Measurements from ENCODE around the gene CELF4. TPM values are rescaled to one million over a fixed set of nuclear protein-coding genes. Genes with fewer than 3 reads are reported as not detected.

CELF4 gene
- total and polyA plus RNA-seq, 2 donors (not counting 1 experiment from before 2014, with no cell fraction given): 0.17 TPM; not detected in 1

DNA sequence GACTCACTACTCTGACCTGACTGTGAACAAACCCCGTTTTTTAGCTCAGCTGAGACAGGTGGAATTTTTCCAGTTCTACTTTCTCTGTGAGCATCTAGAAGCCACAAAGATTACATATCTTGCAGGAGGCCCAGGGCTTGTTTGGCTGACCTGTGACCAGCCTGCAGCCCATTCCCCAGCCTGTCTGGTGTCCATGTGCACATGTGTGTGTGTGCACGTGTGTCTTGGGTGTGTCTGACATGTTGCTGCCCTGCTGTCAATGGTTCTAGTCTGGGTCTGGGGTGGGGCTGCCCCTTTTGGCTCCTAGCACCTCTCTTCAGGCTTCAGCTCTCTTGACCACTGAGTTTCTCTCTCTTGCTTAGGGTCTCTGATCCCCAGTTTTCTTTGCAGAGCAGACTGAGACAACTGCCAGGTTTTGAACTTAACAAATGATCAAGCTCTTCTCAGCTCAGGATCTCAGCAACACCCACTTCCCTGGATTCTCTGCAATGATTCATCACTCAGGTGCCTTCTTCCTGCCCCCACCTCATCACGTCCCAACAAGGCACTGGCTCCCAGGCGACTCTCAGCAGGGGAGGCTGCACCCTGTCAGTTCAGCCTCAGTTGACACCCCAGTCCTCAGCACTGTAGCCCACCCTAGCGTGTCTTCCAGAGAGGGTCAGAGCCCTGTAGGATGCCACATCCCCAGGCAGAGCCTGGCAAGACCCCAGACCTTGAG, 130.3 kb downstream of the CELF4 start:
- no peak for DNase-seq (ENCODE audit: low read depth in 2 of 2)
- Histone ChIP-seq H3K27me3 (ENCODE audit: control insufficient read depth, insufficient read depth, low read length) (no peaks in the 10 kb centered on the region), H3K9ac (ENCODE audit: insufficient read depth, low read length) (no peak overlapping the region)

DNA sequence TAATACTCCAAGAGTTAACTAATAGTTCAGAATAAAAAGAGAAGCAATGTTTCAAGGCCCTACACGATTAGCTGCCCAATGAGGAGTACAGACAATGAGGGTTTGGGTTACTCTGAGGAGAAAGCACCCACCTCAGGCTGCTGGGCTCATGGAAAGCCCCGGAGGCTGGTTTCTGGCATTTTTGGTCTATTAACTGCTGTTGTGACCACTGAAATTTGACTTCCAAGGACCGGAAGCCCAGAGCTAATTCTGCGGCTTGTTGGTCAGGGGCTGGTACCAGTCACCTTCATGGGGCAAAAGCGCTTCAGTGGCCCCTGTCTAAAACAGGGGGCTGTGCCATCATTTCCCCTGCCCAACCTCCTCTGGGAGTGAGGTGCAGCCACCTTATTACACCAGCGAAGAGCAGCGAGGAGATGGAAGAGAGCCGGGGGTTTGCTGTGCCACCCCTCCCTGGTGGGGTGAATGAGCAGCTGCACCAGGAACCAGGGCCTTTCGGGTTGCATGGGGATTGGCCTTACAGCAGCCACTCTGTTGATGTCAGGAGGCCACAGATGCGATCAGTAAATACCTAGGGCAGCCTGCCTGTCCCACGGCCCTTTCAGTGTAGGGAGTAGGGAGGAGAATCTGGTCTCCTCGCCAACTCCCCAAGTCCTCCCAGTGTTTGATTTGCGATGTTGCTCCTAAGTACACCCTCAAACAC, 131.3 kb downstream of the CELF4 start:
- H3K4me3 ChIP-seq (replicated peaks in 1 of 4; ENCODE audit: control extremely low read depth in 1 of 4, insufficient read depth in 1 of 4, low read depth in 3 of 4, low read length in 4 of 4): no peak overlapping the region
- no peak overlapping the region for H3K9ac ChIP-seq (ENCODE audit: insufficient read depth, low read length)
- no peaks in the 10 kb centered on the region for H3K79me2 ChIP-seq (ENCODE audit: control insufficient read depth, insufficient read depth, low read length)
- no peak overlapping the region for H2AFZ ChIP-seq (ENCODE audit: low read length)
- no peak overlapping the region for H3K4me2 ChIP-seq (ENCODE audit: extremely low read depth, insufficient read depth, low read length)
- DNase-seq (ENCODE audit: low read depth in 2 of 2): no peak
- no peaks in the 10 kb centered on the region for H4K20me1 ChIP-seq (ENCODE audit: control insufficient read depth, extremely low read depth, insufficient read depth, low read length)
- H3K4me1 ChIP-seq (ENCODE audit: control insufficient read depth, extremely low read depth, insufficient read depth, low read length): no peaks in the 10 kb centered on the region
- TF ChIP-seq, protein P1, sequence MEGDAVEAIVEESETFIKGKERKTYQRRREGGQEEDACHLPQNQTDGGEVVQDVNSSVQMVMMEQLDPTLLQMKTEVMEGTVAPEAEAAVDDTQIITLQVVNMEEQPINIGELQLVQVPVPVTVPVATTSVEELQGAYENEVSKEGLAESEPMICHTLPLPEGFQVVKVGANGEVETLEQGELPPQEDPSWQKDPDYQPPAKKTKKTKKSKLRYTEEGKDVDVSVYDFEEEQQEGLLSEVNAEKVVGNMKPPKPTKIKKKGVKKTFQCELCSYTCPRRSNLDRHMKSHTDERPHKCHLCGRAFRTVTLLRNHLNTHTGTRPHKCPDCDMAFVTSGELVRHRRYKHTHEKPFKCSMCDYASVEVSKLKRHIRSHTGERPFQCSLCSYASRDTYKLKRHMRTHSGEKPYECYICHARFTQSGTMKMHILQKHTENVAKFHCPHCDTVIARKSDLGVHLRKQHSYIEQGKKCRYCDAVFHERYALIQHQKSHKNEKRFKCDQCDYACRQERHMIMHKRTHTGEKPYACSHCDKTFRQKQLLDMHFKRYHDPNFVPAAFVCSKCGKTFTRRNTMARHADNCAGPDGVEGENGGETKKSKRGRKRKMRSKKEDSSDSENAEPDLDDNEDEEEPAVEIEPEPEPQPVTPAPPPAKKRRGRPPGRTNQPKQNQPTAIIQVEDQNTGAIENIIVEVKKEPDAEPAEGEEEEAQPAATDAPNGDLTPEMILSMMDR (conservative IDR thresholded peaks at IDR 0.05 in 1 of 2, IDR thresholded peaks at IDR 0.05 in 1 of 2; ENCODE audit: low read depth in 1 of 2, low read length in 2 of 2): no peak
- no peak for TF ChIP-seq EZH2 (IDR thresholded peaks at IDR 0.05; ENCODE audit: low read length, missing control alignments)
- no peak overlapping the region for H3K27ac ChIP-seq (ENCODE audit: insufficient read depth, low read length)
- H3K36me3 ChIP-seq (ENCODE audit: control insufficient read depth, insufficient read depth, low read length): no peaks in the 10 kb centered on the region
- no peaks in the 10 kb centered on the region for H3K27me3 ChIP-seq (ENCODE audit: control insufficient read depth, insufficient read depth, low read length)
- no peaks in the 10 kb centered on the region for H3K9me3 ChIP-seq (ENCODE audit: control insufficient read depth, insufficient read depth, low read depth, low read length)

More for the DNA sequence above, 130.3 kb downstream of the CELF4 start:
- TF ChIP-seq EZH2 (IDR thresholded peaks at IDR 0.05; ENCODE audit: low read length, missing control alignments): no peak
- TF ChIP-seq, protein P1 (conservative IDR thresholded peaks at IDR 0.05 in 1 of 2, IDR thresholded peaks at IDR 0.05 in 1 of 2; ENCODE audit: low read depth in 1 of 2, low read length in 2 of 2): no peak
- Histone ChIP-seq H3K36me3 (ENCODE audit: control insufficient read depth, insufficient read depth, low read length) (no peaks in the 10 kb centered on the region), H3K27ac (ENCODE audit: insufficient read depth, low read length) (no peak overlapping the region), H2AFZ (ENCODE audit: low read length) (no peak overlapping the region), H3K4me1 (ENCODE audit: control insufficient read depth, extremely low read depth, insufficient read depth, low read length) (no peaks in the 10 kb centered on the region), H3K4me3 (replicated peaks in 1 of 4; ENCODE audit: control extremely low read depth in 1 of 4, insufficient read depth in 1 of 4, low read depth in 3 of 4, low read length in 4 of 4) (no peak overlapping the region), H3K4me2 (ENCODE audit: extremely low read depth, insufficient read depth, low read length) (no peak overlapping the region), H3K9me3 (ENCODE audit: control insufficient read depth, insufficient read depth, low read depth, low read length) (no peaks in the 10 kb centered on the region), H3K79me2 (ENCODE audit: control insufficient read depth, insufficient read depth, low read length) (no peaks in the 10 kb centered on the region), H4K20me1 (ENCODE audit: control insufficient read depth, extremely low read depth, insufficient read depth, low read length) (no peaks in the 10 kb centered on the region)

DNA sequence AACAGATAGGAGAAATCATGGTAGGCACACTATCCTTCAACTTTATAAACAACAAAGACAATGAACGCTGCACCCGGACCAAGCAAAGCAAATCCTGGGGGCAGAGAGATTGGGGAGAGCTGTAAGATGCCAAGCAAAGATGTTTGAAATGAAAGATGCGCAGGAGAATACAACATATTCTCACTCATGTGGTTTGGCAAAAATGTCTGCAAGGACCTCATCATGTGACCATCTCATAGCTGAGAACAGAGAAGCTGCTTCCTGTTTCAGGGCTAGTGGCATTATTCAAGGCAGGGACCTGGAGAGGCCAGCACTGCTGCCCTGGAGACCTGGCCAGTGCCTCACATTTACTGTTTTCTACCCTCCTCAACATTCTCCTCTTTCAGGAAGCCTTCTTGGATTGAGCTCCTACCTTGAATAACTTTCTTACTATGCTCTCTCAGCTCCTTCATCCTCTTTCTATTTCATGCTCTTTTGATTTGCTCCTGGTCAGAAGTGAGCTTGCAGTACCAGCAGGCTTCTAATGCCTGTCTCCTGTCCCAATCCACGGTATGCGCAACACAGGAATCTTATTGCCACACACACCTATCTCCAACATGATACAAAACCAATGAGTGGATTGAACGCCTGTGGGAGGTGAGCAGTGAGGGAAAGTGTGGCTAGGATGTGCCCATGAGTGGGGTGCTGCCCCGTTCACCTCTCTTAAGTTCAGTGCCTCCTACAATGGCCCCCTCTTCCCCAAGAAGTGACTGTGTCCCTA, 133.0 kb downstream of the CELF4 start:
- Histone ChIP-seq H3K4me3 (replicated peaks in 1 of 4; ENCODE audit: control extremely low read depth in 1 of 4, insufficient read depth in 1 of 4, low read depth in 3 of 4, low read length in 4 of 4) (no peak overlapping the region), H3K27ac (ENCODE audit: insufficient read depth, low read length) (no peak overlapping the region), H3K9me3 (ENCODE audit: control insufficient read depth, insufficient read depth, low read depth, low read length) (no peaks in the 10 kb centered on the region), H3K79me2 (ENCODE audit: control insufficient read depth, insufficient read depth, low read length) (no peaks in the 10 kb centered on the region), H3K4me2 (ENCODE audit: extremely low read depth, insufficient read depth, low read length) (no peak overlapping the region), H3K27me3 (ENCODE audit: control insufficient read depth, insufficient read depth, low read length) (no peaks in the 10 kb centered on the region), H3K9ac (ENCODE audit: insufficient read depth, low read length) (no peak overlapping the region), H3K4me1 (ENCODE audit: control insufficient read depth, extremely low read depth, insufficient read depth, low read length) (no peaks in the 10 kb centered on the region), H4K20me1 (ENCODE audit: control insufficient read depth, extremely low read depth, insufficient read depth, low read length) (no peaks in the 10 kb centered on the region), H2AFZ (ENCODE audit: low read length) (no peak overlapping the region), H3K36me3 (ENCODE audit: control insufficient read depth, insufficient read depth, low read length) (no peaks in the 10 kb centered on the region)
- no peak for TF ChIP-seq EZH2 (IDR thresholded peaks at IDR 0.05; ENCODE audit: low read length, missing control alignments)
- TF ChIP-seq, protein P1 (conservative IDR thresholded peaks at IDR 0.05 in 1 of 2, IDR thresholded peaks at IDR 0.05 in 1 of 2; ENCODE audit: low read depth in 1 of 2, low read length in 2 of 2): no peak
- no peak for DNase-seq (ENCODE audit: low read depth in 2 of 2)
